C1 segment of cervical spinal cord (tissue), 14 donors: ENCODE results near the gene TTC32.
"Not testable (repeated sequence)": the region's sequence is repeated elsewhere in the genome, so short reads cannot be mapped to it uniquely, and the experiment has no call there.

Experiments used
- DNase-seq, 14 donors: peaks; one replicate each; lab custom pipeline; 2025; lab: John Stamatoyannopoulos, UW

TTC32 gene

DNA sequence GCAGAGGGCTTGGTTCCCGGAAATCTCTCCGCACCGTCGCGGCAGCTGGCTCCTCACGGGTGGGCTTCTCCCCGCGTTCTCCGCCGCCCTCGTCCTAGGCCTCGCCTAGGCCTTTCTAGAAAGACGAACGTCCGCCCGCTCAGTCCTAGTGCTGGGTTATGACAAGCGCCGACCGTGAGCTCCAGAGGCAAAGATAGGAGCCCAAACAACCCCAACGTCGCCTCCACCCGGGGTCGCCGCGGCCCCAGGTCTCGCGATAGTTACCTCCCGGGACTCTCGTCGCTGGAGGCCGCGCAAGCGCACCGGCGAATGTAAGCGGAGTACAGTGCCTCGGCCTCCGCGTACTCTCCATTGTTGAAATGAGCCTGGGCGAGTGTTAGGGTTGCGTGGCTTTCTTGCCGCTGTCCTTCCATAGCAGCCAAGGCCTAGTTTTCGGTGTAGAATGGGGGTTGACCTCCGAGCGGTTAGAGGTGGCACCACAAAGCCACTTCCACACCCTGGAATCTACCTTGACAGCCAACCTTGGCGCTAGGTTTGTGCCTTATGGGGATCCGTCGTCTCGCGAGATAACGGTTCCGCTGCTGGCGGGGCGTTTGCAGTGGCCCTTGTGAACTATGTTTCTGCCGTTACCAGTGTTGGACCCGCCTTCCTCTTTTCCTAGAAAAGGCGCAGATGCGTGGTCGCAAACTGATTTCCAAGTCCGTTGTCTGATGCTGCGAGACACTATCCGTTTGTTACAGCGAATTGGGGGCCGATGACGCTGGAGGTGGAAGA, at the start of gene TTC32:
TTC32 (minus strand) TSS at position 542 of the 774 bp plus-strand sequence; CDS start at position 413, 129 bp downstream.
- DNase-seq = peak; percentile 84 to 99 (median 96)

DNA sequence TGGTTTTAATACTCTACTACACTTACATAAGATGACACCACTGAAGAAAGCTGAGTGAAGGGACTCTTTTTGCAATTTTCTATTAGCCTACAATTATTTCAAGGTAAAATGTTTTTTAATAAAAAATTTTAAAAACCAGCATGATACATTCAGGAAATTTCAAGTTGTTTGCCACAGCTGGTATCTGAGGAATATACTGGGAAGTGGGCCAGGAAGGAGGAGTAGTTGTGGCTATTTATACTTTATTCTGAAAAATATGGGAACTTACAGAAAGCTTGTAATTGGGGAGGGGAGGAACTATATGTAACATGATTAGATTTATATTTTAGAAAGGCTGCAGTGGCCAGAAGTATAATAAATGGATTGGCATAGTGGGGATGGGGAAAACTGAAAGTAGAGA, 47.3 kb upstream of the TTC32 start:
- DNase-seq = no peak

DNA sequence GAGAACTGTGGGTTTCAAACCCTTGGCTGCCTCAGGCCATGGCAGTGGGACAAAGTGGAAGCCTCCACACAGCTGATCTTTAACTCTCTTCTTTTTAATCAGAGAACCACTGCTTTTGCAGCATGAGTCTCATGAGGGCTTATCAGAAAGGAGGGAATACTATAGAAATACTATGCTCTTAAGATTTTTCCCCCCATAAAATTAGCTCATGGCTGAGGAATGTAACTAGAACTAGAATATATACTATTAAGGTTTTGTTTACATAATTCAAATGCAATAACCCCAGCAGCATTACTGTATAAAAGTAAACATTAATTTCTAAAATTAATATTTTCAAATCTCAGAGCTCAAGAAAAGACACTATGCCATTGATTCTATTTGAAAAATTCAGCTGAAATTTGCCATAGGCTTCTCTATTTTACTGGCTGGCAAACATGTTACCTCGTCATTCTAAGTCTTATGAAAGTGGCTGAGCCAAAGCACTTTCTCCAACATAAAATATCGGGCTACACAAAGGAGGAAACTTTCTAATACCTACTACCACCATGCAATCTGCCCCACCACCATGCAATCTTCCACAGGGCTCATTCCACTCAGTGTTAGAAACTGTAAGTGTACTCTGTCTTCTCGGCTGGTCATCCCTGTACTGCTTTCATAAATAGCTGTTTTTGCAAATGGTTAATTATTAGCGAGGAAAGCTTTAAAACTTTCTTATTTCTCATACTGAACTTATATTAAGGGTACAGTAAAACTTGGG, 45.6 kb upstream of the TTC32 start:
- no peak for DNase-seq

DNA sequence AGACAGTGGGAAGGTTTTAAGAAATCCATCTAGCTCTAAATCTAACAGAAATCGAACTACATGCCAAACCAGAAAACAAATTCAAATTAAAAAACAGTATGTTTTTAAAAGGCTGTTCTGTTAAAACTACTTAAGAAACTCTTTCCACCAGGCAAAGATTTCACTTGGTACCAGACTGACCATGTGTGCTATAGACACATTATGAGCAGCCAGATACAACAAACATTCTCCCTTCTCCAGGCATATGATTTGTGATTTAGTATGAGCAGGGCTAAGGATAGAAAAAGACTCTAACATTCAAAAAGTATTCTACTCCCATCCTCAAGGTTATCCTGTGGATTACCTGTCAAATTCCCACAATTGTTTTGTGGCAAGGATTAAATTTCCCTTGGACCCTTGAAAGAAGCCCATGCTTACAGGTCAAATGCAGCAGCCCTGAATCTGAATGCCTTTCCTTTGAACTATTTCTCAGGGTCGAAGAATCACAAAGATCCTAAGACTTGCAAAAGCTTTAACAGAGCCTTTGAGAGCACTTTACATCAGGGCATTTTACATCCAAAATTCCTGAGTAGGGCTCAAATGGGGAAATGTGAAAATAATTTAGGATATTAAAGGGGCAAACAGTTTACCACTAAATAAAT, 42.5 kb upstream of the TTC32 start:
- DNase-seq = no peak

DNA sequence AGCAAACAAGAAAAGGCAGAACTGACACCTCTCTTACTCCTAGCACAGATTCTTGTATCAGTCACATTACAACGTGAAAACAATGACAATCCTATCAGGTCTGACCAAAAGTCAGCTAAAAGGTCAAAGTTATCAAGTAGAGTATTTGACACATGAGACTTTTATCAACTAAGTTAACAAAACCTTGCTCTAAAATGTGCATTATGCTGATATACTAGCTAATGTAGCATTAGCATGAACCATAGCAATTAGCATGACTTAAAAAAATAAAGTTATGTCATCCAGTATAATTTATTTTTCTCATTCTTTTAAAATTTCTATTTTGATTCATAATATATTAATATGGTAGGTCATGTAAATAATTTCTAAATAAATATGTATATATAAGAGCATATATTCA, 41.4 kb upstream of the TTC32 start:
- no peak for DNase-seq

DNA sequence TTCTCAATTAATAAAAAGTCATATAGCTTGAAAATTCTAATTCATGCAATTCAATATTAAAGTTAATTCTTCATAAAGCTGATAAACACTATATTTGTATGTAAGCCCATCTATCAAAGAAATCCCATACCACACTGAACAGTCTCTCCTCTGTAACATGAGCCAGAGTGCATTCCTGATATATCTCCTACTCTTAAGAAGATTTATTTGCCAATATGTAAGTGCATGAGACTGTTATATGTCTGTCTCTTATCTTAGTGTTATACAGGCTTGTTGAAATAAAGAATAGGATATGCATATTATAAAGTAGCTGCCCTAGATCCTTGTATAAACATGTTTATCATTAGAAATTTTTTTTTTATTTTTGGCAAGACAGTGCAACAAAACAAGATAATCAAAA, 40.4 kb upstream of the TTC32 start:
- DNase-seq = no peak

DNA sequence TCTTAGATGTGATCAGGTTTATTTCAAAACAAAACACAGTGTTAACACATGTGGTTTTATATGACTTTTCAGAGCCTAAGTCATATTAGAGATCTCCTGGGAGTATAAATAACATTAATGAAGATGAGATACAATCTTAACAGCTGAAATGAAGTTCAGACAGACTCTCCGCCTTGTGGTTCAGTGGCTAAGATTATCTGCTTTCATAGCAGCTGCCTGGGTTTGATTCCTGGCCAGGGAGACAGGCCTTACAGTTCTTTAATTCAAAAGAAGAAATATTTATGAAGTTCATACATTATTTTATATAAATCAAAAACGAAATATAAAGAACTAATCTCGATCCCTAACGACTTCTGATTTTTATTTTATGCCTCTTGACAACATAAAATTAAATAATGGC, 35.2 kb upstream of the TTC32 start:
- no peak for DNase-seq

DNA sequence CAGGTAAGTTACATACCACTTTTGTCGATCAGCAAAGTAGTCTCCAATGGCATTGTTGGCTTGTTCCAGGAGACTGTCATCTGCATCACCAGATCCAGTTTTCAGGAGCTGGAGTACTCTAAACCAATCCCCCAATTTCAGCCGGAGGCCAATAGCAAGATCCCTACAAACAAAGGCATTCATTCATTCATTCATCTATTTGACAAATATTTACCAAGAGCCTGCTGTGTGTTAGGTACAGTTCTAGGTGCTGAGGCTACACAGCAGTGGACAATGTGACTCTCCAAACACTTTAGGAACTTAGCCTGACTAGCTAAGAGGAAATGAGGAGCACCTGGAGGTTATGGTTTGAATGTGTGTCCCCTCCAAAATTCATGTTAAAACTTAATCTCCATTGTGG, 34.4 kb upstream of the TTC32 start:
- no peak for DNase-seq

DNA sequence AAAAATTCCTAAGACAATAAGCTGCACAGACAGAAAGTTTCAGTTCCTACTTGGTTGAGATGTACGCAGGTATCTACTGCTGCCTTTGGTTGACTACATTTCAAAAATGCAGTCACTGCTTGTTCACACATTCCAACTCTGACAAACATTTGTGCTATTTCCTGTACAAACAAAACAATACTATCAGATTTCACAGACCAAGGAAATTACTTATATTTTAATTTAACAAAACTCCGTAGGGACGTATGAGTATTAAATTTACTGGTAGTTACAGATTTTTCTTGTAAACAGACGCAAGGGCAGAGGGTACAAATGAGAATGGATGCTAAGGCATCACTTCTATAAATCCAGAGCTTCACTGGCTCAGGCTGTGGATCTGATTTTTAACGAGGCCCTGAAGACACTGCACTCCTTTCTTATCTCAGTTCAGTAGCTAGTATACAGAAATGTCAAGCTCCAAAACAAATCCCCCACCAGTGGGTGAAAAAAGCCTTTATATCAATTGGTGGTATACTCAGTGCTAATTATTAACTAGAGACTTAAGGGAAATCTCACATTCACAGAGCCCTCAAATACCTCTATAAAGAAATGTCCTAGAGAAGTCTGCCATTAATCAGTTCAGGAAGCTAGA, 31.7 kb upstream of the TTC32 start:
- DNase-seq = no peak

DNA sequence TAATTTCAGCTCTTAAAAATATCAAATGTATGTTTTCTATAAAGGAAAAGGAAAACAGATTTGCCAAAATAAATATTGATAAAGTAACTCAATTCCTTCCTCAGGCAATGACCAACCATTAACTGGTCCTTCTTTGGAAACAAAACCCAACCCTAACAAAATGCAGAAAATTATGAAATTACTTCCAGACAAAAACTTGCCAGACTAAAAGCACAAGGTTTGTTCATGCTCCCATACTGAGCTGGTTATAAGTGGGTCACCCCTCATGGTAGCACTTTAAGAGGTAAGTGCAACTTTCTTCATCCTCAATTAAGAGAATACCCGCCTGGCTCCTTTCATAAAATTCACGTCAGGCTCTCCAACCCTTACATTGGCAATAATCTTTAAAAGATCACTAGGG, 31.1 kb upstream of the TTC32 start:
- no peak for DNase-seq

DNA sequence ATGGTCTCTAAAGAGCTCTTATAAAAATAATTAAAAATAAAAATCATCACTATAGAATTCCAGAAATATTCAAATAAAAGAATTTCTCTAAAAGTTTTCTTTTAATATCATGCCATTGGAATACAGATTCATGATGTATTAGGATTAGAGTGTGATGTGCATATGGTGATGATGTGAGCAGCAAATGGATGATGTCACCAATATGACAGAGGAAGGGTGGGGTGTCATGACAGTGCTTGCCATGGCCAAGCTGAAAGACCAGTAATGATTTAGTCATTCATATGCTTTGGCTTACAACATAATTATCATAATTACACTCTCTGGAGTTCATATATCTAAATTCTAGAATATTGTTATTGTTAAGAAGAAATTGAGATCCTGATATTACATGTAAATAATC, 27.4 kb upstream of the TTC32 start:
- no peak for DNase-seq

DNA sequence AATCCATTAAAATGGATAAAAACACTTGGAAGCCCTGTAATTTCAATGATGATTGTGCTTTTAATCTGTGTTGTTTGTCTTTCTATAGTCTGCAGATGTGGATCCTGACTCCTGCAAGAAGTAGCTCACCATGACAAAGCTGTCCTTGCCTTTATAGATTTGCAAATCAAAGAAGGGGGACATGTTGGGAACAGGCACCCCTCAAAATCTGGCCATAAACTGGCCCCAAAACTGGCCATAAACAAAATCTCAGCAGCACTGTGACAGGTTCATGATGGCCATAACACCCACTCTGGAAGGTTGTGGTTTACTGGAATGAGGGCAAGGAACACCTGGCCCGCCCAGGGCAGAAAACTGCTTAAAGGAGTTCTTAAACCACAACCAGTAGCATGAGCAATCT, 26.0 kb upstream of the TTC32 start:
- DNase-seq = not testable (repeated sequence)

DNA sequence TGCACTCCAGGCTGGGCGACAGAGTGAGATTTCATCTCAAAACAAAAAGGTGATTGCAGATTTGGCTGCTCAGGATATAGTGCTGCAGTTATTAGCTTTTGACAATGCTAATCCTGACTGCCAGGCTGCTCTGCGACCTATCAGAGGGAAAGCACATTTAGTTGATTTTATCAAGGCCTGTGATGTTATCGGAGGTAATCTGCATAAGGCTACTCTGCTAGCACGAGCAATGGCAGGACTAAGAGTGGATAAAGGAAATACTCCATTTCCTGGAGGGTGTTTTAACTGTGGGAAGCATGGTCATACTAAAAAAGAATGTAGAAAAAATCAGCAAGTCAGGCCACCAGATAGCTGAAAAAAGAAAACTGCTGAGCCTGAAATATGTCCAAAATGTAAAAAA, 22.7 kb upstream of the TTC32 start:
- not testable (repeated sequence) for DNase-seq

DNA sequence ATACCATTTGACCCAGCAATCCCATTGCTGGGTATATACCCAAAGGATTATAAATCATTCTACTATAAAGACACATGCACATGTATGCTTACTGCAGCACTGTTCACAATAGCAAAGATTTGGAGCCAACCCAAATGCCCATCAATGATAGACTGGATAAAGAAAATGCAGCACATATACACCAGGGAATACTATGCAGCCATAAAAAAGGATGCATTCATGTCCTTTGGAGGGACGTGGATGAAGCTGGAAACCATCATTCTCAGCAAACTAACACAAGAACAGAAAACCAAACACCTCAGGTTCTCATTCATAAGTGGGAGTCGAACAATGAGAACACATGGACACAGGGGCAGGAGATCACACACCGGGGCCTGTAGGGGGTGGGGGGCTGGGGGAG, 20.4 kb upstream of the TTC32 start:
- DNase-seq = not testable (repeated sequence)

DNA sequence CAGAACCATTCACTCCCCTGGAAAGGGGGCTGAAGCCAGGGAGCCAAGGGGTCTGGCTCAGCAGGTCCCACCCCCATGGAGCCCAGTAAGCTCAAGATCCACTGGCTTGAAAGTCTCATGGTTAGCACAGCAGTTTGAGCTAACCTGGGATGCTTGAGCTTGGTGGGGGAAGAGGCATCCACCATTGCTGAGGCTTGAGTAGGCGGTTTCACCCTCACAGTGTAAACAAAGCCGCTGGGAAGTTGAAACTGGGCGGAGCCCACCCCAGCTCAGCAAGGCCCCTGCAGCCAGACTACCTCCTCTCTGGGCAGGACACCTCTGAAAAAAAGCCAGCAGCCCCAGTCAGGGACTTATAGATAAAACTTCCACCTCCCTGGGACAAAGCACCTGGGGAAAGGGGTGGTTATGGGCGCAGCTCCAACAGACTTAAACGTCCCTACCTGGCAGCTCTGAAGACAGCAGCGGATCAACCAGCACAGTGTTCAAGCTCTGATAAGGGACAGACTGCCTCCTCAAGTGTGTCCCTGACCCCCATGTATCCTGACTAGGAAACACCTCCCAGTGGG, 14.7 kb upstream of the TTC32 start:
- no peak for DNase-seq

DNA sequence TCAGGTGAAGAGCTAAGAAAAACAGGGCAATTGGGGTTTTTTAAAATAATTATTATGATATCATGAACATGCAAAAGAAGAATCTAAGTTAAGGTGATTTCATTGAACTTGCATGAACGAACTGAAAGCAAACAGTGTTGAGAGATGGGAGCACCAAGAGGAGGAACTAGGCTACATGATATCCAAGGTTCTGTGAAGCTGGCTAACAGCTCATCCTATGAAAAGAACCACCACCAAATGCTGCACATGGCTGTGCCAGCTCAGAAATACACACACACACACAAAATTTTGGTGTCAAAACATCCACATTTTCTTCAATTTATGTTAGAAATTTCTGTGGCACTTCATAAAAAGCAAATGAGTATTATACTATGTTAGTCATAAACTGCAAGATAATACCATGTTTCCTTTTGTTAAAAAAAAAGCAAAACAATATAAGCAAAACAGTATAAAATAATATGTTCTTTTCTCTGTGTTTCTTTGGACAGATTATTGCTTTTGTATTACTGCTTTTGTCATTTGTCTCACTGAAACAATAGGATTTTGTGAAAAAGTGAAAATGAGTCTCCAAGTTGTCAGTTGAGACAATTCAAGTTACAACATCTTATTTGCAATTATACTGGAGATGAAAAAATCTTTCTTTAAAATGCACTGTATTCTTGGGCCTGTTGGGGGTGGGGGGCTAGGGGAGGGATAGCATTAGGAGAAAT, 12.6 kb upstream of the TTC32 start:
- no peak for DNase-seq

DNA sequence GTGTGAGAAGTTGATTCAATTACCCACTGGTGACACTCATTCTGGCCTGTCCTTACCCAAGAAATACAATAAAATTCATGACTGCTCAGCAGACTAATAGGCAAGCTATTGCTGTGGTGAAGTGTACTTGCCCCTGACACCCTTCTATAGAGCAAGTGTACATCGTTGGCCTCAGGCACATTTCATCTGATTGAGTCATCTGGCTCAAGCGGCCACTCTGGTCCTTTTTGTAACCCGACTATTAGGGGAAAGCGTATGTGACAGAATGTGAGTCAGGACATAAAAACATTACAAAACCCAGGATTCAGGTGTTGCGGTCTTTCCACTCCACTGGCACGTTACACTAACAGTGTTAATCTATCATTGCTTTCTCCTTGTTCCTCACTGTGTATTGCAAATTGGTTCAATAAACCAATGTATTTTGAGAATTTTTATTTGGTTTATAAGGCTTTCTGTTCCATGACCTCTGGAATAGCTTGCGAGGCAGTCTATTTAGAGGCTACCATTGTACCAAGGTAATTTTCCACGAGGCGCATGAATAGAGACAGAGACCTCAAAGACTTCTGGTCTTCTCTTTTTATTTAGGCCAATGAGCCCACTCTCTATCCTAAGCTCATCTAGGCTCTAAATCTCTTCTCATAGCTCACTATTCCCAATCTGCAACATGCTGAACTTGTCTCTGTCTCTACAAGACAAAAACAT, 10.2 kb upstream of the TTC32 start:
- DNase-seq = no peak

DNA sequence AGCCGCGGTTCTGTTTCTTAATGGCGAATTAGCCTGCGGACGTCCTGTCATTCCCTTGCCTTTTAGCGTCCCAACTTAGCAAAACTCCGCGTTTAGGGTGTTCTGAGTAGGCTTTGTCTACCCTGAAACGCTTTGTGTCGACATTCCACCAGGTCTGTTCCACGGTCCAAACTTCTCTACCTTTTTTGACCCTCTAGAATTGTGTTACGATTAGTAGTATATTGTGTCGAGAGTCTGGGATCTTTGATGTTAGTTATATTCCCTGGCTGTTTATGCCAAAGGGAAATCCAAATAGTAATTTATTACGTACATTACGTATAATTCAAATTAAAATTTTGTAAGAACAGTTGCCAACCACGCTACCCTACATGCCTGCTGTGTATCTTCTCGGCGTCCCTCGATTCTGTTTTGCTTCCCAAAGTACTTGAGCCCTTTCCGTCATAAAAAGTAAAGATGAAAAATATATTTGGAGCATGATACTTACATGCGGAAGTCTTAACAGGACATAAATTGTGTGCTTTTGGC, 495 bp upstream of the TTC32 start:
- DNase-seq = peak in 1 of 14 donors; percentile 42

DNA sequence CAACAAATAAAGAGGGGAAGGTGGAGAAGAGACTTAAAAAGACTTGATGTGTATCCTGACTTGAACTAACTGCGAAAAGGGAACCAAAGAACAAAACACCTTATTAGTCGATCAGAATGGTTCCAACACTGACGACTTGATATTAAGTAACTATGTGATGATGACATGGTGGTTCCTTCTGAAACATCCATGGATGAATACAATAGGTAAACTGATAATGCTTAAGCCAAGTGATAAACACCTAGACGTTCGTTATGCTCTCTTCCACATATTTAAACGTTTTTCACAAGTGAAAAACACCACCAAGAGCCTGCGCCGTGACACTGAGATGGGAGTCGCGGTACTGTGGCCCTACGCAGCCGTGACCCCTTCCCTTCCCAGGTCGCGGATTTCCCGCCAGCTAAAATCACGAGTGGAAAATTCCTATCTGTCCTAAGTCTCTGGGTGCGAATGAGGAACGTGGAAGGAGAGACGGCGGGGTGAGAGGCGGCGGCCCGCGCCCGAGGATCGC, 797 bp downstream of the TTC32 start:
- peak in 2 of 14 donors; percentile 52 to 74 for DNase-seq
